Esophagus muscularis mucosa (tissue), 4 donors: ENCODE data around the gene PARD3B. TPM values are rescaled to one million over a fixed set of nuclear protein-coding genes. Genes with fewer than 3 reads are reported as not detected.

Experiments used
- DNase-seq: peaks from one replicate; pipeline ENCODE4 v3.0.0-alpha.2; 2017; ENCODE audit errors: extremely low spot score
- H3K27ac ChIP-seq, 4 donors: fragments of 200-600 bp; sonication (generic); replicated peaks in 1 of 4; 1 replicate in 3 of 4; 2 replicates in 1 of 4; pipeline ENCODE4 v1.5.1; 2016 to 2019; ENCODE audit warnings: mild to moderate bottlenecking in 1 of 4
- H3K27me3 ChIP-seq, 4 donors: fragments of 200-600 bp; sonication (generic); one replicate each; pipeline versions ENCODE4 v1.5.1 to v1.6.0; 2016 to 2019
- H3K36me3 ChIP-seq, 4 donors: fragments of 200-600 bp; sonication (generic); one replicate each; pipeline ENCODE4 v1.5.1; 2016 to 2019
- H3K4me1 ChIP-seq, 4 donors: fragments of 200-600 bp; sonication (generic); one replicate each; pipeline ENCODE4 v1.5.1; 2016 to 2019
- H3K4me3 ChIP-seq, 4 donors: fragments of 200-600 bp; sonication (generic); 1 replicate in 2 of 4; 2 replicates in 2 of 4; pipeline ENCODE4 v1.5.1; 2016 to 2019; ENCODE audit warnings: mild to moderate bottlenecking in 4 of 4, moderate library complexity in 1 of 4
- H3K9me3 ChIP-seq, 4 donors: fragments of 200-600 bp; sonication (generic); 1 replicate in 3 of 4; 2 replicates in 1 of 4; pipeline ENCODE4 v1.5.1; 2016 to 2019
- EP300 ChIP-seq: sonication (generic); formaldehyde crosslinking; IDR thresholded peaks from one replicate; pipeline ENCODE4 v1.6.1; 2017; ENCODE audit warnings: antibody characterized with exemption
- POLR2A ChIP-seq: fragments of 450-650 bp; IDR thresholded peaks from one replicate; pipeline ENCODE4 v1.6.1; 2017; ENCODE audit warnings: antibody characterized with exemption, moderate library complexity, mild to moderate bottlenecking, low read depth
- POLR2AphosphoS5 ChIP-seq, 2 donors: sonication (generic); formaldehyde crosslinking; IDR thresholded peaks; one replicate each; pipeline ENCODE4 v1.6.1; 2017; ENCODE audit warnings: antibody characterized with exemption in 2 of 2
- WGBS: methylation state at CpG from one replicate; pipeline ENCODE4 v1.1.5; 2018; 5-methylcytosine and 5-hydroxymethylcytosine counted together
- intact Hi-C: fragments of 100-400 bp; cut with DNase I; formaldehyde crosslinking; loops from one replicate; pipeline ENCODE4 v1.15.1; 2023
- total RNA-seq, 4 donors: library from RNA; depleted of rRNA; stranded (reverse); fragments of >200 nt; gene quantifications; one replicate each; pipeline versions ENCODE4 v1.1.0 to v1.2.1, GENCODE V29; 2016
- TF ChIP-seq, protein P1 (sequence below), 3 experiments: fragments of 200-600 bp in 2 of 3; fragments of 450-650 bp in 1 of 3; sonication (generic) in 2 of 3; IDR thresholded peaks; one replicate each; pipeline ENCODE4 v1.5.1; 2017 to 2019; ENCODE audit warnings: antibody characterized with exemption in 3 of 3, mild to moderate bottlenecking in 2 of 3, moderate library complexity in 1 of 3

The PARD3B gene
- total RNA-seq, 4 donors from 2014 or later: 24.2 to 40.8 (median 32.5) TPM

DNA sequence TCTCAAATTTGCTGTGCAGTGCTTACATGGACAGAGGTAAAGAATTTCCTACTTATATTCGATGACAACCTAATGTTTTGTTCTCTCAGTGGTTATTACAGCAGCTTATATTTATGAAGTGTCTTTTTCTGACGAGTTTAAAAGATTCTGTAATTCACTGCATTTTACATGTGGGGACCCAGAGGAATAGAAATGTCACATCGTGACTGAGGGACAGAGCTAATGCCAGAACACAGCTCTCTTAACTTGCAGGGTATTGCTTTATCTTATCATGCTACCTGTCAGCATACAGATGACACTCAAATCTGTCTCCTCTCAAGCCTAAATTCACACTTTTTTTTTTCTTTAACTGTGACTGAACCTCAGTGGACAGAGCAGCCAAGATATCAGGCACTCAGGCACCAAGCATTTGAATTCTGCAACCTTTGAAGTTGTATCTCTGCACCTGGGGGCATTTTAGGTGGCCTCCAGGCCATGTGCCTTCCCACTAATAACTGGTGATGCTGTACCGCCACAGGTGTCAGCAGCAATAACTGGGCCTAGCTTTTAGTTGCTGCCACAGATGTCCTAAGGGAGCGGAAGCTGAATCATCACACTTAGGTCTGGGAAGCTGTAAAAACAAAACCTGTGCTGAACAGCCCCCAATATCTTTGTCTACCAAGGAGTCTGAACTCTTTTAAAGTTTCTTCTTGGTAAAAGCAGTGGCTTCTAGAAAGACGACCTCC is 821.2 kb downstream of the PARD3B start:
- TF ChIP-seq EP300 (no peak), POLR2AphosphoS5 (IDR thresholded peaks at IDR 0.05) (no peak), POLR2A (no peak)
- TF ChIP-seq, protein P1, sequence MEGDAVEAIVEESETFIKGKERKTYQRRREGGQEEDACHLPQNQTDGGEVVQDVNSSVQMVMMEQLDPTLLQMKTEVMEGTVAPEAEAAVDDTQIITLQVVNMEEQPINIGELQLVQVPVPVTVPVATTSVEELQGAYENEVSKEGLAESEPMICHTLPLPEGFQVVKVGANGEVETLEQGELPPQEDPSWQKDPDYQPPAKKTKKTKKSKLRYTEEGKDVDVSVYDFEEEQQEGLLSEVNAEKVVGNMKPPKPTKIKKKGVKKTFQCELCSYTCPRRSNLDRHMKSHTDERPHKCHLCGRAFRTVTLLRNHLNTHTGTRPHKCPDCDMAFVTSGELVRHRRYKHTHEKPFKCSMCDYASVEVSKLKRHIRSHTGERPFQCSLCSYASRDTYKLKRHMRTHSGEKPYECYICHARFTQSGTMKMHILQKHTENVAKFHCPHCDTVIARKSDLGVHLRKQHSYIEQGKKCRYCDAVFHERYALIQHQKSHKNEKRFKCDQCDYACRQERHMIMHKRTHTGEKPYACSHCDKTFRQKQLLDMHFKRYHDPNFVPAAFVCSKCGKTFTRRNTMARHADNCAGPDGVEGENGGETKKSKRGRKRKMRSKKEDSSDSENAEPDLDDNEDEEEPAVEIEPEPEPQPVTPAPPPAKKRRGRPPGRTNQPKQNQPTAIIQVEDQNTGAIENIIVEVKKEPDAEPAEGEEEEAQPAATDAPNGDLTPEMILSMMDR (IDR thresholded peaks at IDR 0.05): no peak
- Histone ChIP-seq H3K4me3 (no peak overlapping the region), H3K27me3 (no peaks in the 10 kb centered on the region), H3K9me3 (no peaks in the 10 kb centered on the region), H3K4me1 (no peaks in the 10 kb centered on the region), H3K27ac (no peak overlapping the region), H3K36me3 (no peaks in the 10 kb centered on the region)
- DNase-seq: no peak
- WGBS: 95% methylated on average over 6 of the region's 6 CpGs
- intact Hi-C loops: no loop called here

GRCh38 chr2:205367331-205367935 is 822.2 kb downstream of the PARD3B start:
- H3K9me3 ChIP-seq: no peaks in the 10 kb centered on the region
- intact Hi-C loops: no loop called here
- no peak overlapping the region for H3K27ac ChIP-seq
- H3K4me3 ChIP-seq: no peak overlapping the region
- WGBS: 94% methylated on average over 2 of the region's 2 CpGs
- no peaks in the 10 kb centered on the region for H3K36me3 ChIP-seq
- DNase-seq: no peak
- TF ChIP-seq EP300: no peak
- TF ChIP-seq, protein P1 (IDR thresholded peaks at IDR 0.05): no peak
- TF ChIP-seq POLR2AphosphoS5 (IDR thresholded peaks at IDR 0.05): no peak
- TF ChIP-seq POLR2A: no peak
- no peaks in the 10 kb centered on the region for H3K27me3 ChIP-seq
- H3K4me1 ChIP-seq: no peaks in the 10 kb centered on the region

- no peak for DNase-seq
- 35% methylated on average over 1 of the region's 1 CpG for WGBS
- intact Hi-C loops: no loop called here
- TF ChIP-seq POLR2AphosphoS5 (IDR thresholded peaks at IDR 0.05): no peak
- TF ChIP-seq POLR2A: no peak
- TF ChIP-seq EP300: no peak
- TF ChIP-seq, protein P1 (IDR thresholded peaks at IDR 0.05): no peak
- Histone ChIP-seq H3K27ac (no peak overlapping the region), H3K27me3 (no peaks in the 10 kb centered on the region), H3K9me3 (no peaks in the 10 kb centered on the region), H3K36me3 (no peaks in the 10 kb centered on the region), H3K4me3 (no peak overlapping the region), H3K4me1 (no peaks in the 10 kb centered on the region)
Observed at GRCh38 chr2:205369813-205370212, 824.5 kb downstream of the PARD3B start.

- H3K36me3 ChIP-seq: no peaks in the 10 kb centered on the region
- H3K9me3 ChIP-seq: no peaks in the 10 kb centered on the region
- WGBS: 97% methylated on average over 2 of the region's 2 CpGs
- intact Hi-C loops: no loop called here
- no peak for DNase-seq
- TF ChIP-seq POLR2AphosphoS5 (IDR thresholded peaks at IDR 0.05) (no peak), POLR2A (no peak), EP300 (no peak)
- TF ChIP-seq, protein P1 (IDR thresholded peaks at IDR 0.05): no peak
- H3K4me1 ChIP-seq: no peaks in the 10 kb centered on the region
- H3K4me3 ChIP-seq: no peak overlapping the region
- H3K27ac ChIP-seq: no peak overlapping the region
- H3K27me3 ChIP-seq: no peaks in the 10 kb centered on the region
Observed at GRCh38 chr2:205370726-205371125, 825.5 kb downstream of the PARD3B start.

- intact Hi-C loops: no loop called here
- no peaks in the 10 kb centered on the region for H3K36me3 ChIP-seq
- H3K4me3 ChIP-seq: no peak overlapping the region
- H3K27me3 ChIP-seq: no peaks in the 10 kb centered on the region
- TF ChIP-seq, protein P1 (IDR thresholded peaks at IDR 0.05): no peak
- TF ChIP-seq POLR2A (no peak), EP300 (no peak), POLR2AphosphoS5 (IDR thresholded peaks at IDR 0.05) (no peak)
- no peak for DNase-seq
- H3K4me1 ChIP-seq: no peaks in the 10 kb centered on the region
- no peak overlapping the region for H3K27ac ChIP-seq
- H3K9me3 ChIP-seq: no peaks in the 10 kb centered on the region
Observed at GRCh38 chr2:205372141-205372540, 826.9 kb downstream of the PARD3B start.
